Neutrophil (primary cell): Measurements from ENCODE around the gene GJA8.
"Not testable (repeated sequence)": the region's sequence is repeated elsewhere in the genome, so short reads cannot be mapped to it uniquely, and the experiment has no call there.

ENCODE experiments used
- H3K27ac ChIP-seq: fragments of 200-600 bp; sonication (generic); 2 replicates; pipeline ENCODE4 v1.5.1; 2016; ENCODE audit warnings: mild to moderate bottlenecking, moderate library complexity
- H3K27me3 ChIP-seq: fragments of 200-600 bp; sonication (generic); 2 replicates; pipeline ENCODE4 v1.6.0; 2016; ENCODE audit warnings: mild to moderate bottlenecking
- H3K36me3 ChIP-seq: fragments of 200-600 bp; sonication (generic); 2 replicates; pipeline ENCODE4 v1.5.1; 2017
- H3K4me1 ChIP-seq, 2 experiments: fragments of 200-600 bp in 1 of 2; sonication (generic) in 1 of 2; 1 replicate in 1 of 2; 2 replicates in 1 of 2; pipeline versions ENCODE4 v1.5.1 to v1.6.1; 2013 to 2016; ENCODE audit warnings: low read depth in 1 of 2, low read length in 1 of 2, mild to moderate bottlenecking in 1 of 2, moderate library complexity in 1 of 2; ENCODE audit not compliant: control insufficient read depth in 1 of 2, insufficient read depth in 1 of 2
- H3K4me3 ChIP-seq, 2 experiments: fragments of 200-600 bp in 1 of 2; sonication (generic) in 1 of 2; 1 replicate in 1 of 2; 2 replicates in 1 of 2; pipeline ENCODE4 v1.5.1; 2013 to 2016; ENCODE audit warnings: low read depth in 1 of 2, low read length in 1 of 2, mild to moderate bottlenecking in 1 of 2, moderate library complexity in 1 of 2
- H3K9me3 ChIP-seq: fragments of 200-600 bp; sonication (generic); 2 replicates; pipeline ENCODE4 v1.5.1; 2016
- TF ChIP-seq, protein P1 (sequence below): fragments of 200-600 bp; sonication (generic); IDR thresholded peaks from 2 replicates; pipeline ENCODE4 v1.5.1; 2016; ENCODE audit warnings: antibody characterized with exemption

GJA8 gene

GRCh38 chr1:147902253-147902845 is at the start of gene GJA8:
TSS of gene GJA8 (plus strand) at chr1:147902795. CDS start at chr1:147907956, 5,161 bp downstream.
- H3K4me1 ChIP-seq, result no peaks in the 10 kb centered on the region
- TF ChIP-seq, protein P1, sequence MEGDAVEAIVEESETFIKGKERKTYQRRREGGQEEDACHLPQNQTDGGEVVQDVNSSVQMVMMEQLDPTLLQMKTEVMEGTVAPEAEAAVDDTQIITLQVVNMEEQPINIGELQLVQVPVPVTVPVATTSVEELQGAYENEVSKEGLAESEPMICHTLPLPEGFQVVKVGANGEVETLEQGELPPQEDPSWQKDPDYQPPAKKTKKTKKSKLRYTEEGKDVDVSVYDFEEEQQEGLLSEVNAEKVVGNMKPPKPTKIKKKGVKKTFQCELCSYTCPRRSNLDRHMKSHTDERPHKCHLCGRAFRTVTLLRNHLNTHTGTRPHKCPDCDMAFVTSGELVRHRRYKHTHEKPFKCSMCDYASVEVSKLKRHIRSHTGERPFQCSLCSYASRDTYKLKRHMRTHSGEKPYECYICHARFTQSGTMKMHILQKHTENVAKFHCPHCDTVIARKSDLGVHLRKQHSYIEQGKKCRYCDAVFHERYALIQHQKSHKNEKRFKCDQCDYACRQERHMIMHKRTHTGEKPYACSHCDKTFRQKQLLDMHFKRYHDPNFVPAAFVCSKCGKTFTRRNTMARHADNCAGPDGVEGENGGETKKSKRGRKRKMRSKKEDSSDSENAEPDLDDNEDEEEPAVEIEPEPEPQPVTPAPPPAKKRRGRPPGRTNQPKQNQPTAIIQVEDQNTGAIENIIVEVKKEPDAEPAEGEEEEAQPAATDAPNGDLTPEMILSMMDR, result no peak
- H3K4me3 ChIP-seq, result no peak within 1 kb of the TSS
- no peaks in the 10 kb centered on the region for H3K9me3 ChIP-seq
- no peaks in the 10 kb centered on the region for H3K27me3 ChIP-seq
- no peaks in the 10 kb centered on the region for H3K36me3 ChIP-seq
- no peak within 1 kb of the TSS for H3K27ac ChIP-seq

- peaks cover 25% of the 10 kb centered on the region for H3K27me3 ChIP-seq
- H3K4me3 ChIP-seq, result no peak overlapping the region
- H3K9me3 ChIP-seq, result no peaks in the 10 kb centered on the region
- no peaks in the 10 kb centered on the region for H3K36me3 ChIP-seq
- no peak overlapping the region for H3K27ac ChIP-seq
- no peaks in the 10 kb centered on the region for H3K4me1 ChIP-seq
- TF ChIP-seq, protein P1, result no peak
Measured at GRCh38 chr1:147853391-147853790, 49.2 kb upstream of the GJA8 start.

- not testable (repeated sequence) for H3K4me3 ChIP-seq, H3K9me3 ChIP-seq, H3K4me1 ChIP-seq, H3K36me3 ChIP-seq, H3K27ac ChIP-seq
- peaks cover 28% of the 10 kb centered on the region for H3K27me3 ChIP-seq
Measured at GRCh38 chr1:147854989-147855388, 47.6 kb upstream of the GJA8 start.

DNA sequence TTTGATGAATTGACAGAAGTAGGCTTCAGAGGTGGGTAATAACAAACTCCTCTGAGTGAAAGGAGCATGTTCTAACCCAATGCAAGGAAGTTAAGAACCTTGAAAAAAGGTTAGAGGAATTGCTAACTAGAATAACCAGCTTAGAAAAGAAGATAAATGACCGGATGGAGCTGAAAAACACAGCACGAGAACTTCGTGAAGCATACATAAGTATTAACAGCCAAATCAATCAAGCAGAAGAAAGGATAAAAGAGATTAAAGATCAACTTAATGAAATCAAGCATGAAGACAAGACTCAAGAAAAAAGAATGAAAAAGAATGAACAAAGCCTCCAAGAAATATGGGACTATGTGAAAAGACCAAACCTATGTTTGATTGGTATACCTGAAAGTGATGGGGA is 46.6 kb upstream of the GJA8 start:
- not testable (repeated sequence) for H3K4me1 ChIP-seq, H3K27ac ChIP-seq, H3K4me3 ChIP-seq, H3K36me3 ChIP-seq, H3K9me3 ChIP-seq
- peaks cover 25% of the 10 kb centered on the region for H3K27me3 ChIP-seq

DNA sequence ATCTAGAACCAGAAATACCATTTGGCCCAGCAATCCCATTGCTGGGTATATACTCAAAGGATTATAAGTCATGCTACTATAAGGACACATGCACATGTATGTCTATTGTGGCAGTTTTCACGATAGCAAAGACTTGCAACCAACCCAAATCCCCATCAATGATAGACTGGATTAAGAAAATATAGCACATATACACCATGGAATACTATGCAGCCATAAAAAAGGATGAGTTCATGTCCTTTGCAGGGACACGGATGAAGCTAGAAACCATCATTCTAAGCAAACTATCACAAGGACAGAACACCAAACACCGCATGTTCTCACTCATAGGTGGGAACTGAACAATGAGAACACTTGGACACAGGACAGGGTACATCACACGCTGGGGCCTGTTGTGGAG is 35.4 kb upstream of the GJA8 start:
- not testable (repeated sequence) for H3K4me3 ChIP-seq, H3K27ac ChIP-seq, H3K36me3 ChIP-seq, H3K9me3 ChIP-seq, H3K27me3 ChIP-seq, H3K4me1 ChIP-seq

DNA sequence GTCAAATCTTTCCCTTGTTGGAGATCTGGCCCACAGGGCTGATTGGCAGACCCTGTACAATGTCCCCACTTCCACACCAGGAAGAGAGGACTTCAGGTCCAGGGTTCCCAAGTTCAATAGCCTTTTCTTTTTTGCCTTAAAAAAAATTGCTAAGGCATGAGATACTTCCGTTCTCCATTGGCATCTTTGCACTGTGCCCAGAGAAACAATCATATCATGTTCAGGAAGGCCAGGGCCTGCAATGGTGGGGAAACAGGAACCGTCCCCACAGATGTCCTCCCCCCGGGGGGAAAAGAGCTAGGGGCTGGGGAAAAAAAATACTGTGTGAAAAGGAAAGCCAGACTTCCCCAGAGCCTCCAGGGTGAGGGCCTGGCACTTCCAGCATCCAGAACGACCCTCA is 24.6 kb upstream of the GJA8 start:
- Histone ChIP-seq H3K9me3 (no peaks in the 10 kb centered on the region), H3K36me3 (no peaks in the 10 kb centered on the region), H3K4me3 (no peak overlapping the region), H3K27me3 (peaks cover 9% of the 10 kb centered on the region), H3K4me1 (no peaks in the 10 kb centered on the region), H3K27ac (no peak overlapping the region)
- TF ChIP-seq, protein P1, result no peak

GRCh38 chr1:147879911-147880310 is 22.7 kb upstream of the GJA8 start:
- no peak overlapping the region for H3K27ac ChIP-seq
- no peaks in the 10 kb centered on the region for H3K4me1 ChIP-seq
- no peaks in the 10 kb centered on the region for H3K9me3 ChIP-seq
- no peaks in the 10 kb centered on the region for H3K36me3 ChIP-seq
- H3K27me3 ChIP-seq, result peaks cover 9% of the 10 kb centered on the region
- TF ChIP-seq, protein P1, result no peak
- H3K4me3 ChIP-seq, result no peak overlapping the region
